B cell (primary cell): ENCODE measurements around the gene TNFRSF6B. TPM values are rescaled to one million over a fixed set of nuclear protein-coding genes. Genes with fewer than 3 reads are reported as not detected.

ENCODE experiments used
- ATAC-seq: fragments of 200-7000 bp; cut with Tn5 transposase; one replicate; pipeline ENCODE4 v1.10.0; 2021; ENCODE audit warnings: low read depth, mild to moderate bottlenecking, moderate number of reproducible peaks, moderate library complexity
- CTCF ChIA-PET: fragments of 350-600 bp; sonication (Branson Sonifier 250); formaldehyde crosslinking; loops from one replicate; lab custom pipeline; 2021; ENCODE audit warnings: antibody characterized with exemption, inconsistent platforms; lab: Charles Lee
- POLR2A ChIA-PET: fragments of 350-600 bp; sonication (Branson Sonifier 250); formaldehyde crosslinking; loops from one replicate; lab custom pipeline; 2021; ENCODE audit warnings: antibody characterized with exemption; lab: Charles Lee
- DNase-seq: peaks from one replicate; pipeline ENCODE4 v3.0.0; 2013
- H2AFZ ChIP-seq: 2 replicates; pipeline ENCODE4 v1.6.1; 2012; ENCODE audit warnings: mild to moderate bottlenecking, low read depth, low read length; ENCODE audit not compliant: insufficient read depth, poor library complexity, severe bottlenecking
- H3K27ac ChIP-seq, 2 donors: 1 replicate in 1 of 2; 2 replicates in 1 of 2; pipeline ENCODE4 v1.5.1; 2012 to 2013; ENCODE audit warnings: low read length in 2 of 2, mild to moderate bottlenecking in 2 of 2, moderate library complexity in 1 of 2
- H3K27me3 ChIP-seq, 4 experiments: fragments of 200-600 bp in 1 of 4; sonication (generic) in 1 of 4; replicated peaks in 1 of 4; 1 replicate in 2 of 4; 2 replicates in 2 of 4; pipeline versions ENCODE4 v1.6.1 to v1.7.0; 2013 to 2016; ENCODE audit warnings: low read length in 3 of 4, mild to moderate bottlenecking in 2 of 4, mixed read lengths in 1 of 4, moderate library complexity in 1 of 4; ENCODE audit not compliant: insufficient read depth in 4 of 4, control insufficient read depth in 3 of 4; ENCODE audit errors: control extremely low read depth in 1 of 4
- H3K36me3 ChIP-seq, 2 experiments: replicated peaks in 1 of 2; 1 replicate in 1 of 2; 2 replicates in 1 of 2; pipeline versions ENCODE4 v1.6.1 to v1.7.1; 2013; ENCODE audit warnings: low read length in 1 of 2; ENCODE audit not compliant: insufficient read depth in 2 of 2, control insufficient read depth in 1 of 2; ENCODE audit errors: control extremely low read depth in 1 of 2, extremely low read depth in 1 of 2
- H3K4me1 ChIP-seq, 2 donors: fragments of 200-600 bp in 1 of 2; sonication (generic) in 1 of 2; 1 replicate in 1 of 2; 2 replicates in 1 of 2; pipeline versions ENCODE4 v1.5.1 to v1.6.1; 2013 to 2017; ENCODE audit warnings: low read length in 2 of 2; ENCODE audit not compliant: control insufficient read depth in 2 of 2, insufficient read depth in 2 of 2
- H3K4me2 ChIP-seq: replicated peaks from 2 replicates; pipeline ENCODE3; 2012; ENCODE audit warnings: mild to moderate bottlenecking, low read depth, low read length; ENCODE audit not compliant: poor library complexity, severe bottlenecking
- H3K4me3 ChIP-seq, 5 experiments: fragments of 200-600 bp in 1 of 5; sonication (generic) in 1 of 5; 1 replicate in 3 of 5; 2 replicates in 2 of 5; pipeline versions ENCODE4 v1.5.1 to v1.7.0; 2011 to 2016; ENCODE audit warnings: low read length in 4 of 5, mild to moderate bottlenecking in 4 of 5, low read depth in 2 of 5, control low read depth in 1 of 5, moderate library complexity in 1 of 5; ENCODE audit not compliant: insufficient read depth in 1 of 5; ENCODE audit errors: control extremely low read depth in 1 of 5, extremely low read depth in 1 of 5
- H3K79me2 ChIP-seq: fragments of 200-600 bp; sonication (generic); one replicate; pipeline ENCODE4 v1.6.0; 2016; ENCODE audit warnings: low read length; ENCODE audit not compliant: control insufficient read depth, insufficient read depth
- H3K9ac ChIP-seq: fragments of 200-600 bp; sonication (generic); 2 replicates; pipeline ENCODE4 v1.6.1; 2017; ENCODE audit warnings: mild to moderate bottlenecking, low read length, moderate library complexity
- H3K9me3 ChIP-seq, 3 donors: one replicate each; pipeline versions ENCODE4 v1.6.1 to v1.7.1; 2013; ENCODE audit warnings: low read length in 2 of 3; ENCODE audit not compliant: control insufficient read depth in 2 of 3, insufficient read depth in 1 of 3; ENCODE audit errors: control extremely low read depth in 1 of 3
- H4K20me1 ChIP-seq: 2 replicates; pipeline ENCODE4 v1.6.0; 2012; ENCODE audit warnings: mild to moderate bottlenecking, low read length; ENCODE audit not compliant: insufficient read depth, control insufficient read depth, poor library complexity, severe bottlenecking
- H3K27ac Mint-ChIP-seq: one replicate; pipeline ENCODE4 v1.8.0; 2021; ENCODE audit warnings: mixed read lengths
- H3K27me3 Mint-ChIP-seq: one replicate; pipeline ENCODE4 v1.8.0; 2021; ENCODE audit warnings: mixed read lengths
- H3K4me1 Mint-ChIP-seq: one replicate; pipeline ENCODE4 v1.8.0; 2021; ENCODE audit warnings: mixed read lengths
- H3K4me3 Mint-ChIP-seq: one replicate; pipeline ENCODE4 v1.8.0; 2021; ENCODE audit warnings: mixed read lengths
- H3K9me3 Mint-ChIP-seq: one replicate; pipeline ENCODE4 v1.8.0; 2022; ENCODE audit warnings: mixed read lengths; ENCODE audit not compliant: insufficient read depth
- CTCF ChIP-seq: fragments of 200-600 bp; IDR thresholded peaks from one replicate; pipeline ENCODE4 v1.8.0; 2022; ENCODE audit warnings: antibody characterized with exemption, mild to moderate bottlenecking
- EZH2 ChIP-seq: IDR thresholded peaks from 2 replicates; pipeline ENCODE4 v1.6.1; 2012; ENCODE audit warnings: borderline replicate concordance, low read depth, mild to moderate bottlenecking, moderate library complexity, low read length; ENCODE audit not compliant: insufficient read depth, poor library complexity, severe bottlenecking
- WGBS: methylation state at CpG from one replicate; pipeline ENCODE4 v1.1.5; 2013; ENCODE audit warnings: missing lambda C conversion rate; ENCODE audit not compliant: insufficient coverage; 5-methylcytosine and 5-hydroxymethylcytosine counted together
- intact Hi-C: fragments of 100-400 bp; cut with micrococcal nuclease; formaldehyde crosslinking; loops from one replicate; pipeline ENCODE4 v1.10.0; 2022
- polyA plus RNA-seq: library from polyadenylated mRNA; depleted of rRNA; stranded (reverse); fragments of >200 nt; gene quantifications from 2 replicates; pipeline ENCODE4 v1.2.3, GENCODE V29; 2012
- total RNA-seq, 2 donors: library from RNA; stranded (reverse); fragments of 120-200 nt in 1 of 2; gene quantifications; 1 replicate in 1 of 2; 2 replicates in 1 of 2; pipeline versions ENCODE4 v1.2.3 to v1.2.4, GENCODE V29; 2013 to 2022

The TNFRSF6B gene
- total and polyA plus RNA-seq, 2 donors (not counting 1 experiment from before 2014, with no cell fraction given), result 6.7 TPM; not detected in 1

DNA sequence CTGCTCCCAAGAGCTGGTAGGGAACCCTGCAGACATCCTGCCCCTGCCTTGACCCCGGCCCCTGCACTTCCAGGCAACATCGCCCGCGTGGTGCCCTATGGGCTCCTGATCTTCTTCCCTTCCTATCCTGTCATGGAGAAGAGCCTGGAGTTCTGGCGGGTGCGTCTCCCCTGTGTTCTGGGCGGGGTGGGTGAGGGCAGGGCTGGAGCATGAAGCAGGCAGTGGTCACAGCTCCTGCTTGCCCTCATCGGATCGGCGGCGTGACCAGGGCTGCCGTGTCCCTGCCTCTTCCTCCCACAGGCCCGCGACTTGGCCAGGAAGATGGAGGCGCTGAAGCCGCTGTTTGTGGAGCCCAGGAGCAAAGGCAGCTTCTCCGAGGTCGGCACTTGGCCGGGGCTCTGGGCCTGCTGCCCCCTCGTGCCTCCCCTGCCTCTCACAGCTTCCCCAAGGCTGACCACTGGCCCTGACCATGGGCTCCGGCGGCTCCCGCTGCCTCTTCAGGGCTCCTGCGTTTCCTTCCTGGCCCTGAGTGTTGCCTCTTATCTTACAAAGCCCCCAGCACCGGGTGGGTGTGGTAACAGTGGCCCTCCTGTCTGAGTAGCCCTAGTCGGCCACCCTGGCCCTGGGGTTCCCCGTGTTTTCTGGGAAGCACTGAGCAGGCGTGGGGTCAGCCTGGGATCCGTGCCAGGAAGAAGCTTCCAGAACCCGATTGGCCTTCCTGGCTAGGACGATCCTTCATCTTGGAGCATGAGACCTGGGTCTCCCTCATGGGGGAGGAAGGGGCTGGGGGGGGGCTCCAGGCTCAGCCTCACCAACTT is 8.0 kb upstream of the TNFRSF6B start:
- Mint-ChIP-seq H3K27ac (no peak overlapping the region), H3K27me3 (no peaks in the 10 kb centered on the region), H3K9me3 (no peaks in the 10 kb centered on the region), H3K4me3 (no peak overlapping the region), H3K4me1 (peaks cover 3% of the 10 kb centered on the region)
- POLR2A ChIA-PET, result interaction anchor here (0.6 kb wide), 1 partner anchor 163 kb away, joined by 4 read pairs; no protein-coding TSS in a partner anchor
- H4K20me1 ChIP-seq, result no peaks in the 10 kb centered on the region
- H3K27me3 ChIP-seq, result peaks cover 0 to 2% (median 0%) of the 10 kb centered on the region in 4 experiments
- H3K9me3 ChIP-seq, result peaks cover 0 to 3% (median 0%) of the 10 kb centered on the region in 3 donors
- no peaks in the 10 kb centered on the region for H3K79me2 ChIP-seq
- no peak overlapping the region for H3K27ac ChIP-seq
- intact Hi-C loops, result no loop called here
- 90% methylated on average over 31 of the region's 31 CpGs for WGBS
- H2AFZ ChIP-seq, result no peak overlapping the region
- ATAC-seq, result no peak
- no peak for DNase-seq
- no peak overlapping the region for H3K4me3 ChIP-seq
- peaks cover 0 to 14% of the 10 kb centered on the region in 2 donors for H3K4me1 ChIP-seq
- H3K4me2 ChIP-seq, result no peak overlapping the region
- no peaks in the 10 kb centered on the region for H3K36me3 ChIP-seq
- CTCF ChIA-PET, result no interaction called here
- no peak overlapping the region for H3K9ac ChIP-seq
- no peak for TF ChIP-seq EZH2

DNA sequence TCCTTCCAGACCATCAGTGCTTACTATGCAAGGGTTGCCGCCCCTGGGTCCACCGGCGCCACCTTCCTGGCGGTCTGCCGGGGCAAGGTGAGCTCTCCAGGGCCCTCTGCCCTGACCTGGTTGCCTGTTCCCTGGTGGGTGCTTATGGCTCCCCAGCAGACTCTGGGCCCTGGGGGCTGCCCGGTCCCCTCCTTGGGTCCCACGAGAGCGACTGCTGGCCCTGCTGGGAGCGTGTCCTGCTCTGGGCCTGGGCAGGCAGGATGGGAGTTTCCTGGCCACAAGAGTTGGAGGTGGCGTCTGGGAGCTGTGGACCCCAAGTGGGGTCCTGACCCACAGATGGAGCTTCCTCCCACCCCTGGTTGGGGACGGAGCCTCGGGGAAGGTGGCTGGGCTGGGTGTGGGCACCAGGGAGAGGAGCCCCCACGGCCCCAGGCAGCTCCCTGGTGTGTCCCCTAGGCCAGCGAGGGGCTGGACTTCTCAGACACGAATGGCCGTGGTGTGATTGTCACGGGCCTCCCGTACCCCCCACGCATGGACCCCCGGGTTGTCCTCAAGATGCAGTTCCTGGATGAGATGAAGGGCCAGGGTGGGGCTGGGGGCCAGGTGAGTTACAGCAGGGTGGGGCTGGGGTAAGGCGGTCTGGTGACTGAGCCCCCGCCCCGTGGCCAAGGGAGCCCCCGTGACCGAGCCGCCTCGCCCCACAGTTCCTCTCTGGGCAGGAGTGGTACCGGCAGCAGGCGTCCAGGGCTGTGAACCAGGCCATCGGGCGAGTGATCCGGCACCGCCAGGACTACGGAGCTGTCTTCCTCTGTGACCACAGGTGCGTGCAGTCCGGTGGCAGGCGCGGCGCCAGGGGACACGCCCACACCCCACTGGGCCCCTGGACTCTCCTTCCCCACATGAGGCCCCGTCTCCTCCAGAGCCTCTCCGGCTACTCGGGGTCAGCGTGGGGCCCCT is 7.1 kb upstream of the TNFRSF6B start:
- H3K27ac ChIP-seq, result no peak overlapping the region
- Mint-ChIP-seq H3K27ac (no peak overlapping the region), H3K27me3 (no peaks in the 10 kb centered on the region), H3K4me3 (no peak overlapping the region), H3K9me3 (no peaks in the 10 kb centered on the region), H3K4me1 (peaks cover 3% of the 10 kb centered on the region)
- DNase-seq, result no peak
- H3K9ac ChIP-seq, result no peak overlapping the region
- H3K9me3 ChIP-seq, result peaks cover 0 to 3% (median 0%) of the 10 kb centered on the region in 3 donors
- peaks cover 0 to 14% of the 10 kb centered on the region in 2 donors for H3K4me1 ChIP-seq
- no peak for ATAC-seq
- no peaks in the 10 kb centered on the region for H4K20me1 ChIP-seq
- H2AFZ ChIP-seq, result no peak overlapping the region
- no peak overlapping the region for H3K4me3 ChIP-seq
- 94% methylated on average over 40 of the region's 44 CpGs for WGBS
- POLR2A ChIA-PET, result no interaction called here
- no peak for TF ChIP-seq EZH2
- TF ChIP-seq CTCF, result no peak
- no peak overlapping the region for H3K4me2 ChIP-seq
- H3K79me2 ChIP-seq, result no peaks in the 10 kb centered on the region
- intact Hi-C loops, result no loop called here
- H3K27me3 ChIP-seq, result peaks cover 0 to 2% (median 0%) of the 10 kb centered on the region in 4 experiments
- CTCF ChIA-PET, result no interaction called here
- H3K36me3 ChIP-seq, result no peaks in the 10 kb centered on the region
